AG04450 (cell line): ENCODE results near the gene FOXK2. TPM values are rescaled to one million over a fixed set of nuclear protein-coding genes. Genes with fewer than 3 reads are reported as not detected.

Experiments
- CTCF ChIA-PET: fragments of 300-600, 350-600 bp; formaldehyde crosslinking; extraction: SDS; loops from one replicate; lab custom pipeline; 2022; ENCODE audit warnings: antibody characterized with exemption, inconsistent platforms; lab: Charles Lee
- POLR2A ChIA-PET: fragments of 350-600 bp; formaldehyde crosslinking; extraction: SDS; loops from one replicate; lab custom pipeline; 2021; ENCODE audit warnings: antibody characterized with exemption, inconsistent platforms; lab: Yijun Ruan, JAX
- DNase-seq: peaks from one replicate; pipeline ENCODE4 v3.0.0-alpha.2; 2011; ENCODE audit warnings: low read depth, low spot score
- H3K27ac ChIP-seq: one replicate; pipeline ENCODE4 v1.5.1; 2012; ENCODE audit warnings: low read depth, low read length, control low read depth
- H3K27me3 ChIP-seq: one replicate; pipeline ENCODE4 v1.6.0; 2012; ENCODE audit warnings: low read length; ENCODE audit not compliant: control insufficient read depth, insufficient read depth
- H3K4me3 ChIP-seq: 2 replicates; pipeline ENCODE4 v1.5.1; 2011; ENCODE audit warnings: mild to moderate bottlenecking, low read depth, low read length, control low read depth
- H3K9me3 ChIP-seq: 2 replicates; pipeline ENCODE4 v1.5.1; 2012; ENCODE audit warnings: low read length; ENCODE audit not compliant: control insufficient read depth, insufficient read depth
- polyA plus RNA-seq: library from polyadenylated mRNA; depleted of rRNA; stranded (reverse); fragments of >200 nt; gene quantifications from 2 replicates; pipeline ENCODE4 v1.2.3, GENCODE V29; 2011
- TF ChIP-seq, protein P1 (sequence below): IDR thresholded peaks from 2 replicates; pipeline ENCODE4 v1.5.1; 2011; ENCODE audit warnings: low read depth, low read length, control low read depth, inconsistent platforms

FOXK2 gene
- polyA plus RNA-seq, 1 experiment = 21.7 TPM

DNA sequence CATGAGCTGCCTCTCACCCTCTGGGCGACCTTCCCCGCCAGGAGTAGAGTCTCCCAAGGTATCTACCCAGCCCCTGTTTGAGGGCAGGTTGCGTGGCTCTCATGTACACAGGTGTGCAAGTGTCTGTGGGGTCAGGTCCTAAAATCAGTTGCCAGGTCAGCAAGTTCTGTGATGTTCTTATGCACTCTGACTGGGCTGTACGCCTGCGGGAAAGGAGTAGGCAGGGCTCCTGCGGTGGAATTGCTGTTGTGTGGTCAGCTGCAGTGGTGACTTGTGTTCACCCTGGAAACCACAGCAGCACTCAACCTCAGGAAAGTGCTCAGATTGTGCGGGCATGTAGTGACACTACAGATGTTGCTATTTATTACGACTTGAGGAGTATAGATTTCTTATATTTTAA lies 41.6 kb upstream of the FOXK2 start:
- TF ChIP-seq, protein P1, sequence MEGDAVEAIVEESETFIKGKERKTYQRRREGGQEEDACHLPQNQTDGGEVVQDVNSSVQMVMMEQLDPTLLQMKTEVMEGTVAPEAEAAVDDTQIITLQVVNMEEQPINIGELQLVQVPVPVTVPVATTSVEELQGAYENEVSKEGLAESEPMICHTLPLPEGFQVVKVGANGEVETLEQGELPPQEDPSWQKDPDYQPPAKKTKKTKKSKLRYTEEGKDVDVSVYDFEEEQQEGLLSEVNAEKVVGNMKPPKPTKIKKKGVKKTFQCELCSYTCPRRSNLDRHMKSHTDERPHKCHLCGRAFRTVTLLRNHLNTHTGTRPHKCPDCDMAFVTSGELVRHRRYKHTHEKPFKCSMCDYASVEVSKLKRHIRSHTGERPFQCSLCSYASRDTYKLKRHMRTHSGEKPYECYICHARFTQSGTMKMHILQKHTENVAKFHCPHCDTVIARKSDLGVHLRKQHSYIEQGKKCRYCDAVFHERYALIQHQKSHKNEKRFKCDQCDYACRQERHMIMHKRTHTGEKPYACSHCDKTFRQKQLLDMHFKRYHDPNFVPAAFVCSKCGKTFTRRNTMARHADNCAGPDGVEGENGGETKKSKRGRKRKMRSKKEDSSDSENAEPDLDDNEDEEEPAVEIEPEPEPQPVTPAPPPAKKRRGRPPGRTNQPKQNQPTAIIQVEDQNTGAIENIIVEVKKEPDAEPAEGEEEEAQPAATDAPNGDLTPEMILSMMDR = no peak

DNA sequence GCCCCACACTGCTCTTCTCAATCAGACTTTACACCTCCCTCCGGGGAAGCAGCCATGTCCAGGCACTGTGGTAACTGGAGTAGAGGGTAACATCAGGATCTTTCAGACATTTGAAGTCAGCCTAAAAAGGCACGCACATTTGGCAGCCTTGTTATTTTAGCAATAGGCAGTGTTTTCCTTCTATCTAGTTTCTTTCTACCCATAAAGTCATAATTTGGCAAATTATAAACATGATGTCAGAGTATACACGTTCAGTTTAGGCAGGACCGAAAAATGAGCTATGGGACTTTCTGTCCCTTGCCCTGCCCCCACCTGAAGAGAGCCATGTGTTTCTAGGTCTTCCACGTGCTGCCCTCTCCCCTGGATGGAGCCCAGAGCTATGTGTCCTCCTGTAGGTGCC lies 39.9 kb upstream of the FOXK2 start:
- ChIA-PET CTCF (interaction anchor here (0.7 kb wide), 1 partner anchor 75 kb away, joined by 3 read pairs; no protein-coding TSS in a partner anchor), POLR2A (no interaction called here)
- TF ChIP-seq, protein P1 = no peak

More for the DNA sequence above, 41.6 kb upstream of the FOXK2 start:
- Histone ChIP-seq H3K4me3 (no peak overlapping the region), H3K27me3 (no peaks in the 10 kb centered on the region), H3K27ac (no peak overlapping the region), H3K9me3 (no peaks in the 10 kb centered on the region; the same call in 1 of the 2 replicates)
- ChIA-PET CTCF (no interaction called here), POLR2A (no interaction called here)
- no peak for DNase-seq

DNA sequence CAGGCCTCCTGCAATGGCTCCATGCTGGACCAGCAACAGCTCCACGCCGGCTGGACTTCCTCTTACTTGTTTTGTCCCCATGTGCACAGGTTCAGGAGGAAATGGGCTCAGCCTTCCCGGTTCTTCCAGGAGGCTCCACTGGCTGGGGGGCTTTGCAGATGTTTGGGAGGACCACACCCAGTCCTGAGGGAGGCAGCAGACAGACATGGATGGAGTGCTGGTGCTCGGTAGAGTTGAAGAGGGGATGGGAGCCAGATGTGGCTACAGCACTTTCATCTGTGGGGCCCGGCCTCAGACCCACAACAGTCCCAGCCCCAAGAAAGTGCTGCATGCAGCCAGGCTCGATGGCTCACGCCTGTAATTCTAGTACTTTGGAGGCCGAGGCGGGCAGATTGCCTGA lies 39.2 kb upstream of the FOXK2 start:
- TF ChIP-seq, protein P1 = no peak
- no peak for DNase-seq
- Histone ChIP-seq H3K27ac (no peak overlapping the region), H3K9me3 (no peaks in the 10 kb centered on the region; the same call in 1 of the 2 replicates), H3K4me3 (no peak overlapping the region), H3K27me3 (no peaks in the 10 kb centered on the region)
- POLR2A ChIA-PET = no interaction called here
- CTCF ChIA-PET = interaction anchor here (0.7 kb wide), 1 partner anchor 74 kb away, joined by 3 read pairs; no protein-coding TSS in a partner anchor

More for the DNA sequence above, 39.9 kb upstream of the FOXK2 start:
- H3K27me3 ChIP-seq = no peaks in the 10 kb centered on the region
- no peak for DNase-seq
- H3K27ac ChIP-seq = no peak overlapping the region
- H3K4me3 ChIP-seq = no peak overlapping the region
- H3K9me3 ChIP-seq = no peaks in the 10 kb centered on the region; the same call in 1 of the 2 replicates

DNA sequence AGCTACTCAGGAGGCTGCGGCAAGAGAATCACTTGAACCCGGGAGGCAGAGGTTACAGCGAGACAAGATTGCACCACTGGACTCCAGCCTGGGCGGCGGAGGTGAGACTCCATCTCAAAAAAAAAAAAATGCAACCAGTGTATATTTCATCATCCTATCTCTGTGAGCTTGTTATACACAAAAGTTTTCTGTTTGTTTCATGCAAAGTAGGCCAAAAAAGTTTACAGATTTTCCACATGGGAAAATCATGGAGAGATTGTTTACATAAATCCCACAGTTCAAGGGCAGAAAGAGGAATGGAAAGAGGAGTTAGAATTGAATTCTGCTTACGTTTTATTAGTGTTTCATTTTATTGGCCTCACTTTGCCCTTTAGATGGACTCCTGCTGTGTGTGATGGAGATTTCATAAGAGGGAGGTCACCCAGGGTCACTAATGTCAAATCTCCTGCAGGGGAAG lies 36.3 kb upstream of the FOXK2 start:
- ChIA-PET POLR2A (no interaction called here), CTCF (no interaction called here)
- TF ChIP-seq, protein P1 = no peak
- H3K9me3 ChIP-seq = no peaks in the 10 kb centered on the region; the same call in 1 of the 2 replicates
- no peak overlapping the region for H3K27ac ChIP-seq
- DNase-seq = no peak
- H3K4me3 ChIP-seq = no peak overlapping the region
- no peaks in the 10 kb centered on the region for H3K27me3 ChIP-seq

DNA sequence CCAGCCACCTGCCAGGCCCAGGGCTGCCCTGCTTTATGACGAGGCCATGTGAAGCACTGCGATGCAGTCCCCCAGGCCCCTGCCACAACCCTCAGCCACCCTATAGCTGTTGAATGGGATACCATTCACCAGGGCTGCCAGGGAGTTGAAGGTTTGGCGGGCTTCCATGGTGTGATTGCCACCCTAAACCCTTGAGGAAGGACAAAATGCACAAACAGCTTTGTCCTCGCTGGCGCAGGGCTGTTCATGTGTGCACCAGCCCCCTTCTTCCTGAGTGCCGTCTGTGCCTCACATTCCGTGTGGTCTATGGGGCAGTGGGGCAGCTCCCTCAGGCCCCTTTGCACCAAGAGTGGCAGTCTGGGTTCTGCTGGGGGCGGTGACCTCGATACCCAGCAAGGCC lies 35.7 kb upstream of the FOXK2 start:
- Histone ChIP-seq H3K27me3 (no peaks in the 10 kb centered on the region), H3K9me3 (no peaks in the 10 kb centered on the region; the same call in 1 of the 2 replicates), H3K4me3 (no peak overlapping the region), H3K27ac (no peak overlapping the region)
- CTCF ChIA-PET = no interaction called here
- DNase-seq = no peak
- POLR2A ChIA-PET = no interaction called here
- TF ChIP-seq, protein P1 = no peak
